HL-60/S4 treated with retinoic acid at 250 ng/mL for 4 days and 3 days (cell line): ENCODE measurements around the gene SFI1.
"Not testable (repeated sequence)": the region's sequence is repeated elsewhere in the genome, so short reads cannot be mapped to it uniquely, and the experiment has no call there.

ENCODE experiments used
- in situ Hi-C: fragments of 300-500 bp; cut with MboI; formaldehyde crosslinking; loops from 2 replicates; pipeline ENCODE4 v1.7.0; 2022; ENCODE audit warnings: low sequenced_read_pairs

The SFI1 gene

GRCh38 chr22:31540166-31540565 lies 43.8 kb downstream of the SFI1 start:
- in situ Hi-C loops: not testable (repeated sequence)

DNA sequence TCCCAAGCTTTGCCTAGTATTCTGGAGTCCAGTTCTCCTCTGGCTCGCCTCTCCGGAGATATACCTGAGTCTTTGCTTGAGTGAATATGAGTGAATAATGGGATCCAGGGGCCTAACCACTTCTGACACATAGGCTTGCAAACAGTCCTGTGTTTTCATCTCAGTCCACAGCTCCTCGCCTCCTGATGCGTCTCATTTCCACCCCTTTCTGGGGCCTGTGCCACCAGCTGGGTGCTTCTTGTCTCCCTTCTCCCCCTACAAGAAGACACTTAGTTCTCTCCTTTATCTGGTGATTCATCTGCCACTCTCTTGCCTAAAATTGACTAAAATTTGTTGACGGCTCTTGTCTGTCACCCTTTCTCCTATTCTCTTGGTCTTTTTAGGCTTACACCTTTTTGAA lies 44.6 kb downstream of the SFI1 start:
- in situ Hi-C loops: no loop called here

GRCh38 chr22:31544481-31545480 lies 48.4 kb downstream of the SFI1 start:
- in situ Hi-C loops: no loop called here

DNA sequence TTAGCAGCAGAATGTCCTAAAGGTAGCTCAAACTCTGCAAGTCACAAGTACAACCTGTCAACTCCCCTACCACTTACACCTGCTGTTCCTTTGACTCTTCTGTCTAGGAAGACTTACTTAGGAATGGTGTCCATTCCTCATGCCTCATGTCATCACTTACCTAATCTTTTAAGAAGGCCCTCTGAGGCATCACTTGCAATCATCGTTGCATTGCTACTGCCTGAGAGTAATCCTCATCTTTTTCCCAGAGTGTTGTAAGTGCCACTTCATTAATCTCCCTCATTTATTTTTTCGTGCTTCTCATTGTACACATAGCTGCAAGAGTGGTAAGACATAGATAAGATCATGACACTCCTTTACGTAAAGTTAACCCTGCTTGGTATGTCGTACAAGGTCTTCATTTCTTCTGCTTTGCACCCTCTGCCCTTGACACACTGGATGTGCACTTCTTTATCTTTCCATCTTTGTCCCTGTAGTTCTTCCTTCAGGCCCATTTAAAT lies 54.6 kb downstream of the SFI1 start:
- in situ Hi-C loops: no loop called here

DNA sequence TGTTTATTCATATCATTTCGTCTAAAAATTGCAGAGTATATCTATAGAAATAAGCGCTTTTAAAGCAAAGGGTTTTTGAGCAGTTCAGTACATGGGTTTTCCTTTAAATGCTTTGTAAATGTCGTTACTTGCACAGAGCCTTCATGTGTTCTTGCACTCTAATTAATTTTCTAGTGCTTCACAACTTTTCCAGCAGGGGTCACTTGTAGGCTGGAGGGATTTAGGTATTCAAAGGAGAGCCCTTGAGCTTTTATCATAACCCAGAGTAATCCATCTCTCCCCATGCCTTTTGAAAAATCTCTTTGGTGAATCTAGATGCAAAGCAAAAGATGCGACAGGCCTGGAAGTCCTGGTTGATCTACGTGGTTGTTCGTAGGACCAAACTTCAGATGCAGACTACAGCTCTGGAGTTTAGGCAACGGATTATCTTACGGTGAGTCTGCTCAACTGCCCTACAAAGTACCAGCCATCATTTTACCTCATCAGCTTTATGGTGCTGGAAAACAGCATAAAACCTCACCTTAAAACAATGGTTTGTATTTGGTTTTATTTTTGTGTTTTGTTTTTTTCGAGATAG lies 60.4 kb downstream of the SFI1 start:
- in situ Hi-C loops: no loop called here

DNA sequence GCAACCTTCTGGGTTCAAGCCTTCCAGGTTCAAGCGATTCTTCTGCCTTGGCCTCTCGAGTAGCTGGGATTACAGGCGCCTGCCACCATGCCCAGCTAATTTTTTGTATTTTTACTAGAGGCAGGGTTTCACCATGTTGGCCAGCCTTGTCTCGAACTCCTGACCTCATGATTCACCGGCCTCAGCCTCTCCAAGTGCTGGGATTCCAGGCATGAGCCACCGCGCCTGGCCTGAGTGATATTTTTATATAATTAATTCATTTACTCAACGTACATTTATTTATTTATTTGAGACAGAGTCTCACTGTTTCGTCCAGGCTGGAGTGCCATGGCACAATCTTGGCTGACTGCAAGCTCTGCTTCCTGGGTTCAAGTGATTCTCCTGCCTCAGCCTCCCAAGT lies 62.2 kb downstream of the SFI1 start:
- in situ Hi-C loops: not testable (repeated sequence)

GRCh38 chr22:31561238-31561887 lies 65.0 kb downstream of the SFI1 start:
- in situ Hi-C loops: no loop called here

DNA sequence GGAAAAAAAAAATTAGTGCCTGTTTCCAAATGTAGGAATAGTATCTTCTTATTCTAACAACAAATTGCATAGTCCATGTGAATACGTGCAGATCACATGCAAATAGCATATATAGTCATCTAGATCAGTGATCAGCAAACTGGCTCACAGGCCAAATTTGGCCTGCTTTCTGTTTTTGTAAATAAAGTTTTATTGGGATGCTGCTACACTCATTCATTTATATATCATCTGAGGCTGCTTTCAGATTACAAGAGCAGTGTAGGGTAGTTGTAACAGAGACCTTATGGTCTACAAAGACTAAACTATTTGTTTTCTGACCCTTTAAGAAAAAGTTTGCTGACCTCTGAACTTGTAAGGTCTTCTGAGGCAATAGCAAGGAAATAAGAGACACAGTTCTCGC lies 65.6 kb downstream of the SFI1 start:
- in situ Hi-C loops: no loop called here

DNA sequence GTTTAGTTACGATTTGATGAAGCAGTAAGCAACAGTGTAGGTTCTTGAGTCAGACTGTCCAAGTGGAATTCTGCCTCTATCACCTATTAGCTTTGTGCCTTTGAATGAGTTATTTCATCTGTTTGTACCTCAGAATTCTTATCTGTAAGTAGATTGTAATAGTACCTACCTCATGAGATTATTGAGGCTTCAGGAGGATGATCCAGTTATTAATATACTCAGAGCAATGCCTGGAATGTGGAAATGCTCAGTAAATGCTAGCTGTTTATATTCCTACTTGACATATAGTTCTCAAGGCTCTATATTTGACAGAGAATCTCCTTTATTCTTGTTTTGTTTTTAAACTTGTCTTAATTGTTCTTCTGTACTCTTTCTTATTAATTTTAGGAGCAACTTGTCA lies 70.1 kb downstream of the SFI1 start:
- in situ Hi-C loops: no loop called here

DNA sequence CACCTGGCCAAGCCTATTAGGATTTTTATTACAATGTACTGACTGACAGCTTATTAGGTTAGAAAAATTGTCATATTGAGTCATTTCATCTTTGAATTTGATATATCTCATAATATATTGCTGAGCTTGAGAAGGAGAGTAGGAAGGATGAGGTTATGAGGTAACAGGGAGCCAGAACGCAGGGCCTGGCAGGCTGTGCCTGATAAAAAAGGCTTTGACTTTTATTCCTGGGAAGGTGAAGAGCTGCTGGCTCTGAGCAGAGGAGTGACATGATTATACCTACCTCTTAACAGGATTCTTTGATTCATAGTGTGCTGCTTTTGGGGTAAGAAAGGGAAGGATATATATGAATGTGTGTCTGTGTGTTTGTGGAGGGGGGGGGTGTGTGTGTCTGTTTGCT lies 70.9 kb downstream of the SFI1 start:
- in situ Hi-C loops: no loop called here

DNA sequence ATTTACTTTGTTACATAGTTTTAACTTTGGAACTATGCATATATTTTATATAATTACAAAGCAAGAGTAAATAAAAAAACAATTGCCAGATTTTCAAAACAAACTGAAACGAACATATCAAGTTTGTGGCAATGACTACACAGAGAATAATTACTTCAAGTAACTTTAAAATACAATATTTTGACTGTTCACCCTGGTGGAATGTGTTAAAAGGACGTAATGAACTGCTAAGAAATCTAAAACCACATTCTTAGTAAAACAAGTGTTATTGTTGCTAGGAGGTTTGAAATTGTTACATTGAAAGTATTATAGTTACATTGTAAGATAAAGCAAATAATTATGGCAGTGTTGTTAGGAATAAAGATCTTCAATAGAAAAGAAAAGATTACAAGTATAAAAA lies 71.4 kb downstream of the SFI1 start:
- in situ Hi-C loops: no loop called here

GRCh38 chr22:31569126-31569525 lies 72.8 kb downstream of the SFI1 start:
- in situ Hi-C loops: no loop called here

DNA sequence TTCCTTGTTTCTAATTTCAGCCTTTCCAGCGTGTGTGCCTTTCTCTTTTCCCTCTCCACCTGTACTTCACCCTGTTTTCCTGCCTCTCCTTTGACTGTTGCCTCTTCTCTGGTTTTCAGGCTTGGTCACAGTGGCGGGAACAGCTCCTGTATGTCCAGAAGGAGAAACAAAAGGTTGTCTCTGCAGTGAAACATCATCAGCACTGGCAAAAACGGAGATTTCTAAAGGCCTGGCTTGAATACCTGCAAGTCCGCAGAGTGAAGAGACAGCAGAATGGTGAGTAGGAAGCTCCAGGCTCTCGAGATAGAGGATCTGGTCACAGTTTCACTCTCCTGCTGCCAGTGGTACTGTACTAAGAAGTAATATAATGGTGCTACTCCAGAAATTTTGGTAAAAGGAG lies 76.6 kb downstream of the SFI1 start:
- in situ Hi-C loops: no loop called here

DNA sequence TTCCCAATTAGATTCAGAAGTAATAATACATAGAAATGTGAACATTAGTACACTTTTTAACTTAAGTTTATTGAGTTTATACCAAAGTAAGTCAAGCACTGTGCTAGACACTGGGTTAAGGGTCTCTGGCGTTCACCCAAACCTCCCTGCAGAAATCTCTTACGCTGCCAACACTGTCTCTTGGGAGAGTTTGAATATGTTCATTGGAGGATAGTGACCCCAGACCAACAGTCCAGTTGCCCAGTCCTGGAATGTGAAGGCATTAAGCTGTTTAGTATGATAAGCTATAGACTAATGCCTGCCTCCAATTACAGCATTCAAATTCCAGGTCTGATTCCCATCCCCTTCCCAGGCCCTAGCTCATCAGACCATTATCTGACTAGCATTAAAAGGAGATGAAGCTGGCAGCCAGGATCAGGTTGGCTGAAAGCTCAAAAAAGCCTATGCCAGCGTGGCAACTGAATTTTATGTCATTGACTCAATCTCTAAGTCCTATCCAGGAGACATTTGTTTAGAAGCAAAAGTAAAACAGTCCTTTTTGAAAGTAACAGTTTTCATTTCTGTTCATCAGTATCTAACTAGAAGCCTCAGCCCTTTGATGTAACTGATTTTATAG lies 77.8 kb downstream of the SFI1 start:
- in situ Hi-C loops: no loop called here

GRCh38 chr22:31575190-31575589 lies 78.9 kb downstream of the SFI1 start:
- in situ Hi-C loops: no loop called here

- in situ Hi-C loops: no loop called here
These were observed 81.4 kb downstream of the SFI1 start for GRCh38 chr22:31577711-31578110.

GRCh38 chr22:31578171-31578570 lies 81.8 kb downstream of the SFI1 start:
- in situ Hi-C loops: no loop called here

GRCh38 chr22:31579835-31580242 lies 83.5 kb downstream of the SFI1 start:
- in situ Hi-C loops: no loop called here

DNA sequence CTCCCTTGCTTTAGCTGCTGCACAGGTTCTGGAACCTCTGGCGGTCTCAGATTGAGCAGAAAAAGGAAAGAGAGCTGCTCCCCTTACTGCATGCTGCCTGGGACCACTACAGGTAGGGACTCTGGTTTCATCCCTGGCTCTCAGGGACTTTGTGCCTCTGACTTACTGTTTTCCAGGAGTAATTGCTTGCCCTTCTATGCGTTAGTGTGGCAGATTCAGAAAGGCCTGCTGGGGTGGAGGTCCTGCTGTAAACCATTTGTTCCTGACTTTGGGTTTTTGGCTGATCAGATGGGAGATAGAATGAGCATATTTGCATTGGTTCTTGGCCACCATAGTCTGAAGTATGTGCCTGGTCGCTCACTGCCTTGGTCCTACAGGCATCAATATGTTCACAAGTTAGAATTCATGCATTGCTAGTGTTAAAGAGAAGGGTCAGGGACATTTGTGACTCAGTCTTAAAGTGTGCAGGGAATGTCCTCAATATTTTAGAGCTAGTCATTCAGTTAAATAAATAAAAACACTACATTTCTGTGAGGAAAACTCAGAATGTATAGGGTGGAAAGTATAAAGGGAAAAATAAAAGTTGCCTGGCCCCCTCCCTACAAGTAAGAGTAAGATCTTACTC lies 87.6 kb downstream of the SFI1 start:
- in situ Hi-C loops: no loop called here

DNA sequence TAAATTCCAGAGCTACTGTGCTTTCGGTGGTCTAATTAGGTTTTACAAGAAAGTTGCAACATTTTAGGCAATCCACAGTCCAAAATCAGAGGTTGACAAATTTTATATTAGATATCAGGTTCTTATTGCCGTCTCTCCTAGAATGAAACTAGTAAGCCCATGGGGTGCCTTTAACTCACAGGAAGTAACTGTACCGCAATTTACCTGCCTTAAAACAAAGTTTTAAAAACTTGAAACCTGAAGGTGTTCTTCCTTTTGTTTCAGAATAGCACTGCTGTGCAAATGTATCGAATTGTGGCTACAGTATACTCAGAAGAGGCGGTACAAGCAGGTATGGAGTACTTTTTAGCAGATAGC lies 88.4 kb downstream of the SFI1 start:
- in situ Hi-C loops: no loop called here
